Activated CD8-positive, alpha-beta memory T cell treated with anti-CD3 and anti-CD28 coated beads, Interleukin-2, amount 50 U/mL, for 48 hours (primary cell): ENCODE results near the gene CACNA1F.
A peak's percentile ranks its signal among the peaks of the same experiment; 100 is the strongest.

Source experiments
- DNase-seq: peaks from one replicate; pipeline ENCODE4 v3.0.0-alpha.2; 2020

CACNA1F gene

GRCh38 chrX:49226946-49227345, 6.2 kb downstream of the CACNA1F start:
- DNase-seq: no peak

- no peak for DNase-seq
Observed at GRCh38 chrX:49225858-49226257, 7.3 kb downstream of the CACNA1F start.

DNA sequence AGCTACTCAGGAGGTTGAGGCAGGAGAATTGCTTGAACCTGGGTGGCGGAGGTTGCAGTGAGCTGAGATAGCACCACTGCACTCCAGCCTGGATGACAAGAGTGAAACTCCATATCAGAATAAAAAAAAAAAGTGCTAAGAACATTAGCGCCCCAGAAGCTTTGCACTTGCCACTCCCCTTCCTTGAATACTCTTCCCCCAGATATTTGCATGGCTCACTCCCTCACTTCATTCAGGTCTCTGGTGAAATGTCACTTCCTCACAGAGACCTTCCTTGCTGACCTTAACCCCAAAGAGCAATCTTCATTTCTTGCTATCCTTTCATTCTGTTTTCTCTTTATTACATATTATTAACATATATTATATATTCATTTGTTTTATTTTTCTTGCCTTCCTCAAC, 11.3 kb downstream of the CACNA1F start:
- DNase-seq: no peak

DNA sequence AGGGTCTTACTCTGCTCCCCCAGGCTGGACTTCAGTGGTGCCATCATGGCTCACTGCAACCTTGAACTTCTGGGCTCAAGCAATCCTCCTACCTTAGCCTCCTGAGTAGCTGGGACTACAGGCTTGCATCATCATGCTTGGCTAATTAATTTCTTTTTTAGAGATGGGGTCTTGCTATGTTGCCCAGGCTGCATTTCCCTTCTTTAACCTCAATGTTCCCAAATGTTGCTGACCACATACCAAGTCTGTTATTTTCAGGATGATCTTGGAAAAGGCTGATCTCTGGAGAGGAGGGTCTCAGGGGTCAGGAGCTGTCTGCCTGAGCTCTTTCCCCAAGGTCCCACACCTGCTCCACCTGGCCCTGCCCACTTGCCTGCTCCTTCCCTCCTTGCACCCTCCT, 13.0 kb downstream of the CACNA1F start:
- no peak for DNase-seq

DNA sequence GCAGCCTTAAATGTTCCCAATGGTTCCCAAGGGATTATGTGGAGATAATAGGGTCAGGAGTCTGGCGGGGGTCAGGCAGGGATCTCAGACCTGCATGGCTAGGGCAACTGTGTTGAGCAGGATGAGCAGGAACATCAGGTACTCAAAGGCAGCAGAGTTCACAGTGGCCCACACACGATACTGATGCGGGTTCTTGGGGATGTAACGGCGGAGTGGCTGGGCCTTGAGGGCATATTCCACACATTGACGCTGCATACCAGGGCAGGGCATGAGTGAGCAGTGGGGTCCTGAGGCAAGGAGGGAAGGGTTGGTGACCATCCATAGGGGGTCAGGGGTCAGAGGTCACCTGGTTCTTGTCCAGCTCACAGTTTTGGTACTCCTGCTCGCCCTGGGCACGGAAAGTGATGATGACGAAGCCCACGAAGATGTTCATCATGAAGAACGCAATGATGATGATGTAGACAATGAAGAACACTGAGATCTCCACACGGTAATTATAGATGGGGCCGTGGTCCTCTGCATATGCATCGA, 18.1 kb downstream of the CACNA1F start:
- DNase-seq: no peak

- no peak for DNase-seq
Observed at GRCh38 chrX:49214416-49214815, 18.7 kb downstream of the CACNA1F start.

DNA sequence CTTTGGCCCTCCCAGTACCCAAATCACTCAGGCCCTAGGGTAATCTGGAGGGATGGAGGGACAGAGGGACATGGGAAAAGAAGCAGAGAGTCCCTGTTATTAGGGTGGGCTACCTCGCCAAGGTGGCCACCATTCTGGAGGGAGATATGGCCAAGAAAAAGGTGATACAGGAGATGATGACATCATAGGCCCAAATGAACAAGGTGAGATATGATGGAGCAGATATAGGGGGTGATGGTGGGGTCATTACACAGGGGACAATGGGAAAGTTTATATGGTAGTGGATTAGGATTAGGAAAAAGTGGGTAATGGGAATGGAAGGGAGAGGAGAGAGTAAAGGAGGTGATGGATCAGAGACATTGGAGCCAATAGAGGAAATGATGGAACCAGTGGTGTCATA, 20.3 kb downstream of the CACNA1F start:
- DNase-seq: no peak

DNA sequence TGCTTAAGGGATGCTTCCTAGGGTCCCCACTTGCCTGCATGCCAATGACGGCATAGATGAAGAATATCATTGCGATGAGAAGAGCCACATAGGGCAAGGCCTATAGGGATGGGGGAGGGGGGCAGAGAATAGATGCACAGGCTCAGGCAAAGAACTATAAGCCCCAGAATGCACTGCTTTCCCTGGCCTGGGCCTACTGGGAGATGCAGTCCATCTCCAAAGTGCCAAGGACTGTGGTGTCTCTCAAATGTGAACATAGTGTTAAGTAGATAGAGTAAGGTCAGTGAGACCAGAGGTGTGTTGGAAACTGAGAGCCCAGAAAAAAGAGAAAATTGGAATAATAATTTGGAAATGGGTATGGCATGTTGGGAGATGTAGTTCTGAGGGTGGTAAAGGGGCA, 20.9 kb downstream of the CACNA1F start:
- DNase-seq: no peak

DNA sequence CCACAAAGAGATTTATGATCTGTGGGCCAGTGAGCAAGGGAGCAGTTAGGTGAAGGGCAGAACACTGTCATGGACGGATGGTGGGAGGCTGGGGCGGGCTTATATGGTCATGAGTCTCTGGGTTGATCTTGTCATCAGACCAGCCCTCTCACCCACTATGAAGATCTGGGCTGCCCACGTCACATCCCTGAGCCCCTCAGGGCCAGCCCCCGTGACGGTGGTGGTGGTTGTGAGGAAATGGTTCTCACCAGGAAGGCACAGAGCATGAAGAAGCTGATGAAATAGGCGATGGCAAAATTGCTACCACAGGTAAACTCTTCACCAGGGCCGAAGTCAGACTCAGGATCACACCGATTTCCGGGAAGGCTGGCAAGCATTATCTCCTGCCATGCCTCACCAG, 22.1 kb downstream of the CACNA1F start:
- no peak for DNase-seq

DNA sequence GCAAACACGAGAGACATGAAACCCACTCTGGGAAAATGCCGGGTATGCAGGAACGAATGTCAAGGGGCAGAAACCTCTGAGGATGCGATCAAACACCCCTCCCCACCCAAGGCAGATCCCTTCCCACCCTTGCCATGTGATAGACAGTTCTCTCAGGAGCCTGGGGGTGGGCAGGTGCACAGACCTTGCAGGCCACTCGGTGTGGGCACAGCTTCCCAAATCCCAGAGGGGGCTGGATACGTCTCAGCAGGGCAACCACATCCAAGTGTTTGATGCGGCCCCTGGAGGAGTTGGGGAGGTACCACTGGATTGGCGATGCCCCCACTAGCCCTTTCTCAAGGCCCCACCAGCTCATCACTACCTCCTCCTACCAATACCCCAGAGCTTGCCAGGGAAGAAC, 22.7 kb downstream of the CACNA1F start:
- no peak for DNase-seq

DNA sequence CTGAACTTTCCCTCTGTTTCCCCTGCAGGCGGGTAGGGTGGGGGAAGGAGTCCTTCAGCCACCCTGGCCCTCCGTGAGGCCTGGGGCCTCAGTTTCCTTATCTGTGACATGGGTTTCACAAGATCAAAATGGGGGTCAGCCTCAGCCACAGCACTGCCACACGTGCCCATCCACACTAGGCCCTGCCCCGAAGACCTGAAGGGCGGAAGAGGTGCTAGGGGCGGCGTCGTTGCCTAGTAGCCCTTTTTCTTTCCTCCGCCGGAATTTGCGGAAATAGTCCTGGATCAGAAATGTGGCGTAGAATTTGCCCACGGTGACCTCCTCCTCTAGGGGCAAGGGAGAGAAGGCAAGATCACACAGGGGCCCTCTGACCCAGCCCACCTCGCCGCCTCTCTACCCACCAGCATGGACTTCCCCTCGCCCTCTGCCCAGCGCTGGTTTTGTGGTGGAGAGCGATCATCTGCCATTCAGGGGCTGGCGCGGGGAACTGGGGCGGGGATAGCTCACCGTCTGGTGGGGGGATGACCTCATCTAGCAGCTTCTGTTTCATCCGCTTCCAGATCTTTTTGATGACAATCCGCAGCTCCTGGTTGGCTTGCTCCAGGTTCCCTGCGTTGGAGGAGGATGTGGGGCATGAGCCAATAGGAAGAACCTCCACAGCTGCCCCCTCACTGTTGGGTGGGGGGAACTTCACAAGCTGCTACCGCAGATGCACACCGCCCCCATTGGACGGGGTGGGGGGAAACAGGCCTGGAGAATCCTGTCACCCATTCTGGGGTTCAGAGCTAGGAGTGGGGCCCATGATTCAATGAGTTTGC, 23.5 kb downstream of the CACNA1F start:
- no peak for DNase-seq

- DNase-seq: no peak
Observed at GRCh38 chrX:49208399-49208798, 24.7 kb downstream of the CACNA1F start.

DNA sequence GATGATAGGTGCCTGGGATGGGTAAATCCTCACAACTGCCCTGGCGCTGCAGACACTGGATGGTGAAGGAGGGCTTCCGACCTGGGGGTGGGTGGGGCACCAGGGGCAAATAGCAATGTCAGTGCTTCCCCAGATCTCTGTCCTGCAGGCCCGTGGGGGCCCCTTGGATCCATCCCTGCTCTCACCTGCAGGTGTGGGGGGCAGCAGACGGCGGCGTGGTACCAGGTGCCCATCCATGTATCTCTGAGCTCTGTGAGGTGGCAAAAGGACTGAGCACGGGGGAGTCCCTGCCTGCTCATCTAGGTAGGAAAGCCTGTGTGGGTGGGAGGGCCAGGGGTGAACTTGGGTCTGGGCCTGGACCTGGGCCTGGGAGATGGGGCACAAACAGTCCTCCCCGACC, 26.6 kb downstream of the CACNA1F start:
- DNase-seq: no peak

GRCh38 chrX:49205443-49205842, 27.7 kb downstream of the CACNA1F start:
- DNase-seq: no peak

DNA sequence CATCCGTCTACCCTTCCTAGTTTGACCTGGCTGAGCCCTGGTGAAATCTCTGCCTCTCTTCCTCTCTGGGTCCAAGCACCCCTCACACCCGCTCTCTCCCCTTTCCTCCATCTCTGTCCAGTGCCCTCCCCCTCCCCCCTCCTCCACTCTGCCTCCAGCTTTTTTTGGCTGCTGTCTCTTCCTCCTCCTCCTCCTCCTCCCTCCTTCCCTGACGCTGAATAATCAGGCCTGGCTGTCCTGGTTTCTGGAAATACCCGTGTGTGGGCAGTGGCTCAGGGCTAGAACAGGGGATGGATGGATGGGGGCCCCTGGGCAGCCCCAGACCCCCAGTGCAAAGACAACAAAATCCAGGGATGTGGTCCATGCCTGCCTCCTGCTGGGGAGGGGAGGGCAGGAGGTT, 28.4 kb downstream of the CACNA1F start:
- DNase-seq: no peak

DNA sequence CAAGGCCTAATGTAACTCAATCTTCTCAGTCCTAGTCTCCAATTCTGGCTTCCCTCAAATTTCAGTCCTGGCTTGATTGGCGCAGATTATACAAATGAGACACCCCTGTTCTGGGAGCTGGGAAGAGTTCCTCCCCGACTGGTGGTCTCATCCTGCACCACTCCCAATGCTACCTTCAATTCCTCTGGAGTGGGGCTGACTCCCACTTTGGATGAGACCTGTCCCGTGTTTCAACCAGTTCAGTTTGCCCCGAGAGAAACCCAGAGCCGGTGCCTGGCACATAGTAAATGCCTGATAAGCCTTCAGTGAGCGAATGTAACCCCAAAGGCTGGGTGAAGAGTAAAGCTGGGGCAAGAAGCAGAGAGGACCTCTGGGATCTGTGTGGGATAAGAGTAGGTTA, 29.1 kb downstream of the CACNA1F start:
- DNase-seq: no peak

- no peak for DNase-seq
Observed at GRCh38 chrX:49203536-49203935, 29.6 kb downstream of the CACNA1F start.

DNA sequence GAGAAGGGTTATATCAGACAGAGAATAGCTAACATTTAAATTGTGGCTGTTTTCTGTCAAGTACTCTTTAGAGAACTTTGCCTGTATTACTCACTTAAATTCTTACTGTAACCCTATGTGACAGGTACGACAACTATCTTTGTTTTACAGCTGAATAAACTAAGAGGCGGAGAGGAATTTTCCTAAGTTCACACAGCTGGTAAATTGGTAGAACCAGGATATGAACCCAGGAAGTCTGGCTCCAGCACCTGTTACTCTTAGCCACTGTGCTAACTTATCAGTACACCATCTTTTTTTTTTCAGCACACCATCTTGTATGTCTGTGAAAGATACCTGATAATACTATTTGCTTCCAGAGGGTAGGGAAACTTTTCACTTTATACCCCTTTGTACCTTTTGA, 31.1 kb downstream of the CACNA1F start:
- no peak for DNase-seq

DNA sequence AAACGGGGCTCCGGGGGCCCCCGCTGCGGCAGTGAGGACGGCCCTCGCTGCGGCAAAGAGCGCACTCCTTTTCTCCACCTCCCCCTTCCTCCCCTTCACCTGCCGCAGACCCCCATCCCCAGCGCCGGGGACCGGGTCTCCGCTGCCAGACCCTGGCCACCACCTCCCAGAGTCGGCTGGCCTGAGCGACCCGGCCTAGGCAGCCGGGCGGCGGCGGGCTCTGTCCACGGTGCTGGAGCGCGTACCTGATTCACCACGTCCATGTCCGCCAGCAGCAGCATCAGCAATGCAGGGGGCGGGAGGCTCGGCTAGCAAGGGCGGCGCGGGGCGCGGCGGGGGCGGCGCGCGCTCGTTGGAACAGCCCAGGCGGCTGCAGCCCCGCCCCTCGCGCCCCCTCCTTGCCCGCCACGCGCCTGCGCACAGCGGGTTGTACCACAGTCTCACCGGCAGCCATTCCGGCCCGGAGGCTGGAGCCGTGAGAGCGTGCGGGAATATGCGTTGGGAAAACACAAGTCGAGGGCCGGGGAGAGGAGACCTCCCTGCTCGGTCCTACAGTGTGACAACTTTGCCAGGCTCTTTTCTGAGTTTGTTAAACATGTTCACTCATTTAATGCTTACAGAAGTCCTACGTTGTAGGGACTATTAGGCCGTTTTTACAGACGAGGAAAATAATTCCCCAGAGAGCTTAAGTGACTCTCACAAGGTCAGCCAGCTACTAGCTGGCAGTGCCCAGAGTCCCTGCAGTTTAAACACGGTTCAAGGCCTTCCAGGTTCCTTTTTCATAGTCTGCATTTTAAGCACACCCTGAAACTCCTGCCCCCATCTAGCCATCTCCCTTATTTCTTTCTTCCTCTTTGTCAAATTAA, 33.0 kb downstream of the CACNA1F start, which contains the start of gene SYP:
Gene SYP (minus strand): TSS at position 288 of the 866 bp plus-strand sequence. CDS start 7 bp downstream, at position 281.
- DNase-seq: peak; percentile 94

DNA sequence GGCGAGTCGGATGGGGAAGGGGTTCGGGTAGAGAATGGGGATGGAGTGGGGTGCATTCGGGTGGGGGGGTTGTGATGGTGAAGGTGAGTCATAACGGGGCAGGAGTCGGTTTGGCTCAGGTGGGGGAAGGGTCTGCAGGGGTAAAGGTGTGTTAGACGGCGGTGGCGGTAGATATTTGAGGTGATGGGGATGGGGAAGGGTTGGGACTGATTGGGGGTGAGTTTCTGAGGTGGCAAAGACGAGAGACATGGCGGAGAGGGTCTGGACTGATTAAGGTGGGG, 33.9 kb downstream of the CACNA1F start:
- no peak for DNase-seq

DNA sequence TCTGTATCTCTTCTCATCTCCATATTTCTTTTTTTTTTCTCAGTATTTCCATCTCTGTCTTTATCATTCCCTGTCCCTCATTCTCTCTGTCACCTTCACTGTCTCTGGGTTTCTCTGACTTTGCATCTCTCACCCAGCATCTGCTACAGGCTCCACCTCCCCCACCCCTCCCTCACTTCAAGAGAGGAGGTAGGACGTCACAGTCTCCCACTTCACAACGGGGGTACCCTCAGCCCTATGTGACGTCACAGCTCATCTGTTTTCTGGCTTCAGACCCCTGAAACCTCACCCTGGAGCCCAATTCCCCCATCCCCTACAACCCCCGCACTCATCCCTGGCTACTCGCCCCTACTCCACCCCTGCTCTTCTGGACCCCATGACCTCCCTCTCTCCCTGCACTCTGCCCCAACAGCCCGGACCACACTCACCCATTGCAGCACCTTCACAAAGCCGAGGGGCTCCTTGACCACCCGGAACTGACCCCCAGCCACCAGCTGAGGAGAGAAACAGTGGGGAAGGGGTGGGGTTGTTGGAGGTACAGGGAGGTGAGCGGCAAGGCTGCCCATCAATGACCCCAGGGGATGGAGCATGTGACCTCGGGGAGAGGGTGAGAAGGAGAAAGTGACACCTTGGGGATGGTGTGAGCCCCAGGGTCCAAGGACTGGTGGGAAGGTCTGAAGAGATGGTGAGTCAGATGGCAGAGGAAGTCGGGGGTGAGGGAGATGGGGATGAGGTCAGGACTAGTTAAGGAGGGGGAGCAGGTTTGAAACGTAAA, 34.4 kb downstream of the CACNA1F start:
- DNase-seq: no peak

DNA sequence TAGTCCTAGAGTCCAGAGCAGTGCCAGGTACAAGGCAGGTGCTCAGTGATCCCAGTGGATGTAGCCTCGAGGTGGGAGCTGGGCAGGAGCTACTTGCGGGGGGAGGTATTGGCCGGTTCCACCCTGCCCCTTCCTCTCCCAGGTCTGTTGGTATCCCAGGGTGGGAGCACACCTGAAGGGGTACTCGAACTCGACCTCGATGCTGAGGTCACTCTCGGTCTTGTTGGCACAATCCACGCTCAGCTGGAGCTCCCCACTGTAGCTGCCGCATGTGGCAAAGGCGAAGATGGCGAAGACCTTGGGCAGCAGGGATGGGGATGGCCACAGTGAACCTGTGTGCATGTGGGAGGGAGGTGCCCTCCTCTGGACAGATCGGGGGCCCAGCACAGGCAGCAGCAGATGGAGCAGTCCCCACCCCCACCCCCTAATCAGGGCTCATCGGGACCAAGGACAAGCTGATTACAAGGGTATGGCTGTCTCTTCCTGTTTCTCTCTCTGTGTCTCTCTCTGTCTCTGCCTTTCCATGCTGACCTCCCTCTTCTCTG, 35.5 kb downstream of the CACNA1F start:
- no peak for DNase-seq

DNA sequence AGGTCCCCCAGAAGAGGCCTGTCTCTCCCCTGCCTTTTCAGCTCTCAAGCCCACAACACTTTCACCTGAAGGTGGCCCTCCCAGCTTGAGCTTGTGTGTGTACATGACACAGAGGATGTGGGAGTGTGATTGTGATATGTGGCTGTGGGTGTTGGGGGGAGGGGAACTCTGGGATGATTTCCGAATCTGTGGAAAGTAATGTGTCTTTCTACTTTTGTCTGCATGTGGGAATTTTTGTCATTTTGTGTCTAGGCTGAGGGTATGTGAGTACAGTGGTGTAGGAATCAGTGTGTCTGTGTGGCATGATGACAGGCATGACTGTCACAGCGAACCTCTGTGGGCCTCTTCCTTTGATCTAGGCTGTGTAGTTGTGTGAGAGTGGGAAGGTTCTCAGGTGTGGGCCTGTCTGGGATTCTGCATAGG, 39.6 kb downstream of the CACNA1F start:
- DNase-seq: no peak
